Glutamatergic neuron (in vitro differentiated cells): ENCODE measurements around the gene IGLON5. TPM values are rescaled to one million over a fixed set of nuclear protein-coding genes. Genes with fewer than 3 reads are reported as not detected.

Source experiments
- DNase-seq: peaks from one replicate; pipeline ENCODE4 v3.0.0; 2022
- H3K27ac Mint-ChIP-seq: one replicate; pipeline ENCODE4 v1.8.0; 2020; ENCODE audit warnings: mild to moderate bottlenecking, mixed read lengths, inconsistent platforms; ENCODE audit not compliant: unreplicated experiment
- H3K27me3 Mint-ChIP-seq: one replicate; pipeline ENCODE4 v1.8.0; 2020; ENCODE audit warnings: mild to moderate bottlenecking, moderate library complexity, mixed read lengths, inconsistent platforms; ENCODE audit not compliant: unreplicated experiment
- H3K36me3 Mint-ChIP-seq: one replicate; pipeline ENCODE4 v1.8.0; 2020; ENCODE audit warnings: mild to moderate bottlenecking, mixed read lengths, inconsistent platforms; ENCODE audit not compliant: unreplicated experiment
- H3K4me1 Mint-ChIP-seq: one replicate; pipeline ENCODE4 v1.8.0; 2020; ENCODE audit warnings: mild to moderate bottlenecking, low read depth, mixed read lengths, inconsistent platforms; ENCODE audit not compliant: unreplicated experiment
- H3K4me3 Mint-ChIP-seq: one replicate; pipeline ENCODE4 v1.8.0; 2020; ENCODE audit warnings: mild to moderate bottlenecking, mixed read lengths, inconsistent platforms; ENCODE audit not compliant: unreplicated experiment
- H3K9me3 Mint-ChIP-seq: one replicate; pipeline ENCODE4 v1.8.0; 2020; ENCODE audit warnings: mild to moderate bottlenecking, moderate library complexity, mixed read lengths, inconsistent platforms; ENCODE audit not compliant: unreplicated experiment
- CTCF ChIP-seq: fragments of 200-600 bp; sonication (generic); IDR thresholded peaks from one replicate; pipeline ENCODE4 v1.5.0; 2021; ENCODE audit not compliant: partially characterized antibody, unreplicated experiment
- total RNA-seq: library from RNA; stranded (reverse); fragmentation: NEBNext Ultra II Directional; extraction: Animal tissue kit (Norgen Biotek cat#: 25700); gene quantifications from one replicate; pipeline ENCODE4 v1.2.1, GENCODE V29; 2021; ENCODE audit not compliant: unreplicated experiment

The IGLON5 gene
- total RNA-seq, 1 donor from 2014 or later = 59.9 TPM

DNA sequence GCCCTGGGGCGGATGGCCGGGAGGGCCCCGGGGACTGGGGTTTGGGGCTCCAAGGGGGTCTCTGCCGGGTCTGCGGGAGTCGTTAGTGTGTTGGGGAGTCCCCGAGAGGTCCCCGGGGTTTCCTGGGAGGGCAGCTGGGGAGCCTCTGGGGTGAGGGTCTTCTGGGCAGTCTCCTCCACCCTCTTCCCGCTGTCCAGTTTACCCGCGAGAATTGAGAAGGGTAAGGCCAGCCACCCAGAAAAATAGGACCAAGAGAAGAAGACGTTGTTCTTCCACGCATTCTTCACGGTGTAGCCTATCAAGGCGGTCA, 55.8 kb downstream of the IGLON5 start:
- H3K36me3 Mint-ChIP-seq = no peaks in the 10 kb centered on the region
- peak overlapping the region; percentile 96 for H3K27ac Mint-ChIP-seq
- peak overlapping the region; percentile 97 for H3K4me3 Mint-ChIP-seq
- H3K9me3 Mint-ChIP-seq = peaks cover 22% of the 10 kb centered on the region
- no peak for DNase-seq
- H3K4me1 Mint-ChIP-seq = peaks cover 5% of the 10 kb centered on the region
- H3K27me3 Mint-ChIP-seq = peaks cover 12% of the 10 kb centered on the region
- no peak for TF ChIP-seq CTCF

DNA sequence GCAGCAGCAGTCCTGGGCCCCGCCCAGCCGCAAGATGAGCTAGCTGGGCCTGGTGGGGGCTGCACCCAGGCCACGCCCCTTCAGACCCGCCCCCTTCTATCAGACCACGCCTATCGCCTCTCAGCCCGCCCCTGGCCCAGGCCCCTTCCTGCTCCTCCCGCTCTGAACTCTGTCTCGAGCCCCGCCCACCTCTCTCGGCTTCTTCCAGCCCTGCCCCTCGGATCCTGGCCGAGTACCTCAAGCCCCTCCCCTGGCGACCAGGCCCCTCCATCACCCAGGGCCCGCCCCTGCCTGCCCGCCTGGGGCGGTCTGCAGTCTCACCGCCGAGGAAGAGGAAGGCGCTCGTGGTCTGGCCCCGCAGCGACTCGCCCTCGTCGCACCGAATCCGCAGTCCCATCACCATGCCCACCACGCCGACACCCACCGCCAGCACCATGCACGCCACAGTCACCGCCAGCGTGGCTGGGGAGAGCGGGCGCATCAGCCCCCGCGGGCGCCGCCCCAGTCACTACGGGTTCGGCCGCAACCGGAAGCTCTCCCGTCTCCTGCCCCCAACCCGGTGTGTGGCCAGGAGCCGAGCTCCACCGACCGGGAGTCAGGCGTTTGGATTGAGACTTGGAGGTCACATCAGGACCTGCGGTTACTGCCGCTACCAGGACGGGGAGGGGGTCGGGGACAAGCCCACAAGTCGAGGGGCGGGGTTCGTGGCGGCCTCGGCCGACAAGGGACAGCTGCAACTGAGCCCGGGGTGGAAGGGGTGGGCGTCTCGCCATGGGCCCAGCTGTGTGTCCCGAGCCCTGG, 56.3 kb downstream of the IGLON5 start:
- Mint-ChIP-seq H3K4me3 (peak overlapping the region; percentile 97), H3K36me3 (no peaks in the 10 kb centered on the region), H3K9me3 (peaks cover 22% of the 10 kb centered on the region), H3K4me1 (peaks cover 5% of the 10 kb centered on the region), H3K27me3 (peaks cover 15% of the 10 kb centered on the region), H3K27ac (peak overlapping the region; percentile 96)
- peak; percentile 99 for DNase-seq
- TF ChIP-seq CTCF = no peak

DNA sequence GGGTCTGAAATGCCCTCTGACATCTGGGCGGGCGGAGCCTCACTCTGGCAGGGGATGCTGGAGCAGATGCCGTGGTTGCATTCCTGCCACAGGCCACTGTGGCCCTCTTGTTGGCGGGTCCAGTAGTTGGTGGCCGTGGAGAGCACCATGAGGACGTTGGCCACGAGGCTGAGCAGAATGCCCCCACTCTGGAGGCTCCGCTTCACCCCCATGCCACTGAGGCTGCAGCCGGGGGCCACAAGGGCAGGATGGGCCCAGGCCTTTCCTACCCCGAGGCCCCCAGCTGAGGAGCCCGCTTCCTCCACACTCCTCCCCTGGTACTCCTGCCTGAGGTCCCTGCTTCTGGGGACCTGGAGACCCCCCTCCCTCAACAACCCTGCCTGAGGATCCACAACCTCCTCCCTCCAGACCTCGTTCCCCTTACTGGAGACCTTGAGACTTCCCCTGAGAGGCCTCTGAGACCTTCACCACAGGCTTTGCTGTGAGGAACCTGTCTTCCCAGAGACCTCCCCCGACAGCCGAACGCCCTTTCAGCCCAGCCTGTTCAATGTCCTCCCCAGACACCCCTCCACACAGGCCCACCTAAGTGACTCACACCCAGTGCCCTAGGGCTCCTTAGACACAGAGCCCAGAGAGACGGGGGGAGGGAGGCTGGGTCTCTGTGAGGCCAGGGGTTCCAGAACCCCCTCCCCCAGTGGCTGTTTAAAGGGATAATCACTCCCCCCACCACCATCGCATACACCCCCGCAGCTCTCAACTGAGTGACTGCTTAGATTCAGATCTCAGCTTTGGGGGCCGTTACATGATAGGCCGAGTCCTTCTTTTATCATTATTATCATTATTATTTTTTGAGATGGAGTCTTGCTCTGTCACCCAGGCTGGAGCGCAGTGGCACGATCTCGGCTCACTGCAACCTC, 57.2 kb downstream of the IGLON5 start, which contains the start of gene CLDND2:
Gene CLDND2, minus strand, starts transcription at position 638 of the 917 bp plus-strand sequence. Its CDS starts 426 bp downstream, at position 212.
- Mint-ChIP-seq H3K27ac (peak within 1 kb of the TSS; percentile 96), H3K9me3 (peaks cover 22% of the 10 kb centered on the region), H3K4me3 (peak within 1 kb of the TSS; percentile 97), H3K27me3 (peaks cover 18% of the 10 kb centered on the region), H3K36me3 (no peaks in the 10 kb centered on the region), H3K4me1 (peaks cover 5% of the 10 kb centered on the region)
- no peak for DNase-seq
- TF ChIP-seq CTCF = no peak

DNA sequence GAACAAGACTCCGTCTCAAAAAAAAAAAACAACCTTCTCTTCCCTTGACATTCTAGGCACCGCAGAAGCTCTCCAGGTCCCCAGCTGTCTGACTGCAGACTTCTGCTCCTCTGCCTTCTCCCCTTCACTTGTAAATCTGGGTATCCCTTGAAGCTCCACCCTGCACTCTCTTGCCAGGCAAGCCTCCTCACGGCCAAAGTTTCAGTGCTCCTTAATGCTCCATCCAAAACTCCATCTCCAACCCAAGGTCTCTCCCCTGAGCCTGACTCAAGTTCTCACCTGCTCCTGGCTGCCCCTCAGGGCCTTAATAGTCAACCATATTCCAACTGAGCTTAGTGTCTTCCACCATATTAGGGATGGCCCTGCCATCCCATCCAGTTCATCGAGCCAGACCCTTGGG, 58.8 kb downstream of the IGLON5 start:
- Mint-ChIP-seq H3K27ac (no peak overlapping the region), H3K4me1 (peaks cover 5% of the 10 kb centered on the region), H3K36me3 (no peaks in the 10 kb centered on the region), H3K9me3 (peaks cover 24% of the 10 kb centered on the region), H3K4me3 (peak overlapping the region; percentile 59), H3K27me3 (peaks cover 18% of the 10 kb centered on the region)
- DNase-seq = no peak
- no peak for TF ChIP-seq CTCF
